WTC11 (cell line): ENCODE results near the gene RFX3. TPM values are rescaled to one million over a fixed set of nuclear protein-coding genes. Genes with fewer than 3 reads are reported as not detected.

Experiments
- ATF2 ChIP-seq: sonication (generic); formaldehyde crosslinking; IDR thresholded peaks from 2 replicates; pipeline ENCODE4 v1.8.1; 2022; ENCODE audit warnings: low read depth, missing genetic modification reagents, borderline replicate concordance
- ATF3 ChIP-seq: sonication (generic); formaldehyde crosslinking; conservative IDR thresholded peaks from 2 replicates; pipeline ENCODE4 v1.8.1; 2022; ENCODE audit warnings: mild to moderate bottlenecking, missing genetic modification reagents
- CTCF ChIP-seq: fragments of 200-600 bp; IDR thresholded peaks from 2 replicates; pipeline ENCODE4 v1.8.0; 2022; ENCODE audit warnings: antibody characterized with exemption
- ELF4 ChIP-seq: sonication (generic); formaldehyde crosslinking; IDR thresholded peaks from 2 replicates; pipeline ENCODE4 v1.8.1; 2022; ENCODE audit warnings: low read depth, mild to moderate bottlenecking, moderate library complexity, missing genetic modification reagents
- ERG ChIP-seq: fragments of 250-450 bp; sonication (Bioruptor Pico); IDR thresholded peaks from 2 replicates; pipeline ENCODE4 v1.8.0; 2021; ENCODE audit warnings: mild to moderate bottlenecking
- FOXJ3 ChIP-seq: sonication (generic); formaldehyde crosslinking; IDR thresholded peaks from 2 replicates; pipeline ENCODE4 v1.9.0; 2021; ENCODE audit warnings: missing genetic modification reagents, mild to moderate bottlenecking, borderline replicate concordance
- GABPB1 ChIP-seq: sonication (generic); formaldehyde crosslinking; IDR thresholded peaks from 2 replicates; pipeline ENCODE4 v1.8.1; 2023; ENCODE audit warnings: mild to moderate bottlenecking, missing genetic modification reagents
- HMGXB4 ChIP-seq: sonication (generic); formaldehyde crosslinking; IDR thresholded peaks from 2 replicates; pipeline ENCODE4 v1.8.1; 2023; ENCODE audit warnings: mild to moderate bottlenecking, moderate library complexity, missing genetic modification reagents
- IRF1 ChIP-seq: sonication (generic); formaldehyde crosslinking; IDR thresholded peaks from 2 replicates; pipeline ENCODE4 v1.8.0; 2023; ENCODE audit warnings: missing genetic modification reagents
- IRF2 ChIP-seq: sonication (generic); formaldehyde crosslinking; IDR thresholded peaks from 2 replicates; pipeline ENCODE4 v1.8.0; 2022; ENCODE audit warnings: low read depth, missing genetic modification reagents, borderline replicate concordance
- MXD4 ChIP-seq: fragments of 250-450 bp; sonication (Bioruptor Pico); IDR thresholded peaks from 2 replicates; pipeline ENCODE4 v1.8.0; 2021; ENCODE audit warnings: mild to moderate bottlenecking, moderate library complexity, borderline replicate concordance
- NFATC4 ChIP-seq: fragments of 250-450 bp; sonication (Bioruptor Pico); IDR thresholded peaks from 2 replicates; pipeline ENCODE4 v1.9.0; 2021; ENCODE audit warnings: mild to moderate bottlenecking
- NR3C1 ChIP-seq: sonication (generic); formaldehyde crosslinking; conservative IDR thresholded peaks from 2 replicates; pipeline ENCODE4 v1.8.1; 2023; ENCODE audit warnings: low read depth, mild to moderate bottlenecking, missing genetic modification reagents
- PRDM15 ChIP-seq: sonication (generic); formaldehyde crosslinking; IDR thresholded peaks from 2 replicates; pipeline ENCODE4 v1.8.0; 2022; ENCODE audit warnings: missing genetic modification reagents
- PREB ChIP-seq: sonication (generic); formaldehyde crosslinking; IDR thresholded peaks from 2 replicates; pipeline ENCODE4 v1.8.1; 2022; ENCODE audit warnings: mild to moderate bottlenecking, missing genetic modification reagents, moderate library complexity, borderline replicate concordance
- PRRX2 ChIP-seq: fragments of 250-450 bp; sonication (Bioruptor Pico); IDR thresholded peaks from 2 replicates; pipeline ENCODE4 v1.8.0; 2021; ENCODE audit warnings: mild to moderate bottlenecking
- TEAD4 ChIP-seq: sonication (generic); formaldehyde crosslinking; IDR thresholded peaks from 2 replicates; pipeline ENCODE4 v1.8.0; 2022; ENCODE audit warnings: mild to moderate bottlenecking, missing genetic modification reagents
- ZNF121 ChIP-seq: sonication (generic); formaldehyde crosslinking; IDR thresholded peaks from 2 replicates; pipeline ENCODE4 v1.8.0; 2023; ENCODE audit warnings: missing genetic modification reagents
- ZNF425 ChIP-seq: fragments of 250-450 bp; sonication (Bioruptor Pico); conservative IDR thresholded peaks from 2 replicates; pipeline ENCODE4 v1.9.0; 2021; ENCODE audit warnings: mild to moderate bottlenecking
- ZNF512 ChIP-seq: sonication (generic); formaldehyde crosslinking; IDR thresholded peaks from 2 replicates; pipeline ENCODE4 v1.8.1; 2022; ENCODE audit warnings: missing genetic modification reagents, borderline replicate concordance
- total RNA-seq: library from RNA; stranded (reverse); gene quantifications from 3 replicates; pipeline ENCODE4 v1.2.3, GENCODE V29; 2021

The RFX3 gene
- total RNA-seq, 1 experiment from 2014 or later: 13.7 TPM

GRCh38 chr9:3526165-3526996 is 580 bp upstream of the RFX3 start (continued):
- TF ChIP-seq ATF3 (CRISPR knock-in tag): no peak
- TF ChIP-seq IRF2 (CRISPR knock-in tag): no peak
- TF ChIP-seq TEAD4 (CRISPR knock-in tag): 0 out of 2 replicates have a peak, but pooled peaks have one; percentile 36
- TF ChIP-seq NR3C1: no peak
- TF ChIP-seq MXD4 (CRISPR knock-in tag): no peak
- no peak for TF ChIP-seq PRRX2 (CRISPR knock-in tag)
- peak; percentile 48 for TF ChIP-seq GABPB1 (CRISPR knock-in tag)
- 0 out of 2 replicates have a peak, but pooled peaks have one; percentile 56 for TF ChIP-seq ELF4 (CRISPR knock-in tag)
- TF ChIP-seq PREB (CRISPR knock-in tag): peak; percentile 73; the same call in 1 of the 2 replicates
- TF ChIP-seq HMGXB4 (CRISPR knock-in tag): peak; percentile 89
- TF ChIP-seq ZNF121: no peak
- TF ChIP-seq IRF1 (CRISPR knock-in tag): 0 out of 2 replicates have a peak, but pooled peaks have one; percentile 31
- no peak for TF ChIP-seq CTCF
- no peak for TF ChIP-seq ATF2 (CRISPR knock-in tag)
- no peak for TF ChIP-seq ZNF425
- 0 out of 2 replicates have a peak, but pooled peaks have one; percentile 2 for TF ChIP-seq ERG (CRISPR knock-in tag)
- TF ChIP-seq ZNF512: no peak
- TF ChIP-seq PRDM15 (CRISPR knock-in tag): peak; percentile 39; the same call in 1 of the 2 replicates
- peak; percentile 56; the same call in 1 of the 2 replicates for TF ChIP-seq NFATC4 (CRISPR knock-in tag)
- TF ChIP-seq FOXJ3 (CRISPR knock-in tag): 0 out of 2 replicates have a peak, but pooled peaks have one; percentile 20
